Measurements from ENCODE around the gene MAD1L1. TPM values are rescaled to one million over a fixed set of nuclear protein-coding genes. Genes with fewer than 3 reads are reported as not detected.

The MAD1L1 gene
- total and polyA plus RNA-seq, 2 donors (not counting 1 experiment from before 2014, with no cell fraction given) = 9.8 to 29.4 TPM

- Histone ChIP-seq H3K4me1 (ENCODE audit: control insufficient read depth, extremely low read depth, insufficient read depth, low read length) (peaks cover 17% of the 10 kb centered on the region), H3K4me2 (ENCODE audit: extremely low read depth, insufficient read depth, low read length) (no peak overlapping the region), H3K27me3 (ENCODE audit: control insufficient read depth, insufficient read depth, low read length) (no peaks in the 10 kb centered on the region), H3K9me3 (ENCODE audit: control insufficient read depth, insufficient read depth, low read depth, low read length) (no peaks in the 10 kb centered on the region), H4K20me1 (ENCODE audit: control insufficient read depth, extremely low read depth, insufficient read depth, low read length) (no peaks in the 10 kb centered on the region), H3K9ac (ENCODE audit: insufficient read depth, low read length) (no peak overlapping the region), H3K36me3 (ENCODE audit: control insufficient read depth, insufficient read depth, low read length) (peaks cover 5% of the 10 kb centered on the region), H2AFZ (ENCODE audit: low read length) (no peak overlapping the region), H3K4me3 (replicated peaks in 1 of 4; ENCODE audit: control extremely low read depth in 1 of 4, insufficient read depth in 1 of 4, low read depth in 3 of 4, low read length in 4 of 4) (no peak overlapping the region), H3K27ac (ENCODE audit: insufficient read depth, low read length) (no peak overlapping the region), H3K79me2 (ENCODE audit: control insufficient read depth, insufficient read depth, low read length) (peaks cover 8% of the 10 kb centered on the region)
- DNase-seq (ENCODE audit: low read depth in 2 of 2) = no peak
- TF ChIP-seq CTCF (conservative IDR thresholded peaks at IDR 0.05 in 1 of 2, IDR thresholded peaks at IDR 0.05 in 1 of 2; ENCODE audit: low read depth in 1 of 2, low read length in 2 of 2) = no peak
- no peak for TF ChIP-seq EZH2 (IDR thresholded peaks at IDR 0.05; ENCODE audit: low read length, missing control alignments)
Observed at GRCh38 chr7:2245883-2246675, 13.3 kb upstream of the MAD1L1 start.

- no peak overlapping the region for H3K4me3 ChIP-seq (replicated peaks in 1 of 4; ENCODE audit: control extremely low read depth in 1 of 4, insufficient read depth in 1 of 4, low read depth in 3 of 4, low read length in 4 of 4)
- no peak overlapping the region for H3K27ac ChIP-seq (ENCODE audit: insufficient read depth, low read length)
- H3K9me3 ChIP-seq (ENCODE audit: control insufficient read depth, insufficient read depth, low read depth, low read length) = no peaks in the 10 kb centered on the region
- no peak overlapping the region for H3K4me2 ChIP-seq (ENCODE audit: extremely low read depth, insufficient read depth, low read length)
- peaks cover 3% of the 10 kb centered on the region for H3K36me3 ChIP-seq (ENCODE audit: control insufficient read depth, insufficient read depth, low read length)
- no peak overlapping the region for H2AFZ ChIP-seq (ENCODE audit: low read length)
- peaks cover 13% of the 10 kb centered on the region for H3K4me1 ChIP-seq (ENCODE audit: control insufficient read depth, extremely low read depth, insufficient read depth, low read length)
- TF ChIP-seq CTCF (conservative IDR thresholded peaks at IDR 0.05 in 1 of 2, IDR thresholded peaks at IDR 0.05 in 1 of 2; ENCODE audit: low read depth in 1 of 2, low read length in 2 of 2) (no peak), EZH2 (IDR thresholded peaks at IDR 0.05; ENCODE audit: low read length, missing control alignments) (no peak)
- peaks cover 21% of the 10 kb centered on the region for H3K79me2 ChIP-seq (ENCODE audit: control insufficient read depth, insufficient read depth, low read length)
- H3K27me3 ChIP-seq (ENCODE audit: control insufficient read depth, insufficient read depth, low read length) = no peaks in the 10 kb centered on the region
- no peaks in the 10 kb centered on the region for H4K20me1 ChIP-seq (ENCODE audit: control insufficient read depth, extremely low read depth, insufficient read depth, low read length)
- DNase-seq (ENCODE audit: low read depth in 2 of 2) = no peak
- no peak overlapping the region for H3K9ac ChIP-seq (ENCODE audit: insufficient read depth, low read length)
Observed at GRCh38 chr7:2244404-2244995, 11.8 kb upstream of the MAD1L1 start.

DNA sequence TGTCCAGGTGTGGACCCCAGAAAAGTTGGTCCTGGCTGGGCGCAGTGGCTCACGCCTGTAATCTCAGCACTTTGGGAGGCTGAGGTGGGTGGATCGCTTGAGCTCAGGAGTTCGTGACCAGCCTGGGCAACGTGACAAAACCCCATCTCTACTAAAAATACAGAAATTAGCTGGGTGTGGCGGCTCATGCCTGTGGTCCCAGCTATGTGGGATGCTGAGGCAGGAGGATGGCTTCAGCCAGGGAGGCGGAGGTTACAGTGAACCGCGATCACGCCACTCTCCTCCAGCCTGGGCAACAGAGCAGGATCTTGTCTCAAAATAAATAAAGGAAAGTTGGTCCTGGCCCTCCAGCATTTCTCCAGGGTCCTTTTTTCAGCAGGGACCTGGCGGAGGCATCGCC lies 10.7 kb upstream of the MAD1L1 start:
- H3K4me1 ChIP-seq (ENCODE audit: control insufficient read depth, extremely low read depth, insufficient read depth, low read length) = peaks cover 8% of the 10 kb centered on the region
- no peak overlapping the region for H3K9ac ChIP-seq (ENCODE audit: insufficient read depth, low read length)
- peaks cover 7% of the 10 kb centered on the region for H3K36me3 ChIP-seq (ENCODE audit: control insufficient read depth, insufficient read depth, low read length)
- H4K20me1 ChIP-seq (ENCODE audit: control insufficient read depth, extremely low read depth, insufficient read depth, low read length) = no peaks in the 10 kb centered on the region
- H3K9me3 ChIP-seq (ENCODE audit: control insufficient read depth, insufficient read depth, low read depth, low read length) = no peaks in the 10 kb centered on the region
- H3K27me3 ChIP-seq (ENCODE audit: control insufficient read depth, insufficient read depth, low read length) = no peaks in the 10 kb centered on the region
- peaks cover 22% of the 10 kb centered on the region for H3K79me2 ChIP-seq (ENCODE audit: control insufficient read depth, insufficient read depth, low read length)
- no peak for TF ChIP-seq EZH2 (IDR thresholded peaks at IDR 0.05; ENCODE audit: low read length, missing control alignments)
- no peak for TF ChIP-seq CTCF (conservative IDR thresholded peaks at IDR 0.05 in 1 of 2, IDR thresholded peaks at IDR 0.05 in 1 of 2; ENCODE audit: low read depth in 1 of 2, low read length in 2 of 2)
- no peak overlapping the region for H3K27ac ChIP-seq (ENCODE audit: insufficient read depth, low read length)
- H3K4me3 ChIP-seq (replicated peaks in 1 of 4; ENCODE audit: control extremely low read depth in 1 of 4, insufficient read depth in 1 of 4, low read depth in 3 of 4, low read length in 4 of 4) = no peak overlapping the region
- peak in 1 of 2 donors; percentile 17 for DNase-seq (ENCODE audit: low read depth in 2 of 2)
- H3K4me2 ChIP-seq (ENCODE audit: extremely low read depth, insufficient read depth, low read length) = peak overlapping the region; percentile 91
- H2AFZ ChIP-seq (ENCODE audit: low read length) = no peak overlapping the region

All from fibroblast of lung (primary cell).